Bladder microvascular endothelial cell (primary cell): Measurements from ENCODE around the gene KIFBP. TPM values are rescaled to one million over a fixed set of nuclear protein-coding genes. Genes with fewer than 3 reads are reported as not detected.

Experiments
- total RNA-seq: library from RNA; depleted of rRNA; stranded (reverse); fragments of >200 nt; gene quantifications from 2 replicates; pipeline ENCODE4 v1.2.3, GENCODE V29; 2014

KIFBP gene, protein sequence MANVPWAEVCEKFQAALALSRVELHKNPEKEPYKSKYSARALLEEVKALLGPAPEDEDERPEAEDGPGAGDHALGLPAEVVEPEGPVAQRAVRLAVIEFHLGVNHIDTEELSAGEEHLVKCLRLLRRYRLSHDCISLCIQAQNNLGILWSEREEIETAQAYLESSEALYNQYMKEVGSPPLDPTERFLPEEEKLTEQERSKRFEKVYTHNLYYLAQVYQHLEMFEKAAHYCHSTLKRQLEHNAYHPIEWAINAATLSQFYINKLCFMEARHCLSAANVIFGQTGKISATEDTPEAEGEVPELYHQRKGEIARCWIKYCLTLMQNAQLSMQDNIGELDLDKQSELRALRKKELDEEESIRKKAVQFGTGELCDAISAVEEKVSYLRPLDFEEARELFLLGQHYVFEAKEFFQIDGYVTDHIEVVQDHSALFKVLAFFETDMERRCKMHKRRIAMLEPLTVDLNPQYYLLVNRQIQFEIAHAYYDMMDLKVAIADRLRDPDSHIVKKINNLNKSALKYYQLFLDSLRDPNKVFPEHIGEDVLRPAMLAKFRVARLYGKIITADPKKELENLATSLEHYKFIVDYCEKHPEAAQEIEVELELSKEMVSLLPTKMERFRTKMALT
- total RNA-seq, result 31.2 and 50.4 TPM in 2 replicates

DNA sequence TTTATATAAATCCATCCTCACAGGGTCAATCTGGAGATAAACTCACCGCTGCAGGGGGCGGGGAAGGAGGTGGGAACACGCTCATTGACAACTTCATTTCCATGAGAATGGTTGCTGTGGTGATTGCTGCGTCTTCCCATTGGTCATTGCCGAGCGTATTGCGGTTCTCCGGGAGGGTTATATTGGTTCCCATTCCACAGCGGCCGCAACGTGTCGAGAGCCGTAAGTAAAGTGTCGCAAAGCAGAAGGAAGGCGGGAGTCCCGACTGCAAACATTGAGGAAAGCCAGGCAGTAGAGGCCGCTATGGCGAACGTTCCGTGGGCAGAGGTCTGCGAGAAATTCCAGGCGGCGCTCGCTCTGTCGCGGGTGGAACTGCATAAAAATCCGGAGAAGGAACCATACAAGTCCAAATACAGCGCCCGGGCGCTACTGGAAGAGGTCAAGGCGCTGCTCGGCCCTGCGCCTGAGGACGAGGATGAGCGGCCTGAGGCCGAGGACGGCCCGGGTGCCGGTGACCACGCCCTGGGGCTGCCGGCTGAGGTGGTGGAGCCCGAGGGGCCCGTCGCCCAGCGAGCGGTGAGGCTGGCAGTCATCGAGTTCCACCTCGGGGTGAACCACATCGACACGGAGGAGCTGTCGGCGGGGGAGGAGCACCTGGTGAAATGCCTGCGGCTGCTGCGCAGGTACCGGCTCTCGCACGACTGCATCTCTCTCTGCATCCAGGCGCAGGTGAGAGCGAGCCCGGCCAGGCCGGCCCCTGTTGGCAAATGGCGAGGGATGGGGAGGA, at the start of gene KIFBP:
KIFBP (plus strand) TSS at position 274 of the 787 bp plus-strand sequence; CDS start at position 304, 30 bp downstream.

DNA sequence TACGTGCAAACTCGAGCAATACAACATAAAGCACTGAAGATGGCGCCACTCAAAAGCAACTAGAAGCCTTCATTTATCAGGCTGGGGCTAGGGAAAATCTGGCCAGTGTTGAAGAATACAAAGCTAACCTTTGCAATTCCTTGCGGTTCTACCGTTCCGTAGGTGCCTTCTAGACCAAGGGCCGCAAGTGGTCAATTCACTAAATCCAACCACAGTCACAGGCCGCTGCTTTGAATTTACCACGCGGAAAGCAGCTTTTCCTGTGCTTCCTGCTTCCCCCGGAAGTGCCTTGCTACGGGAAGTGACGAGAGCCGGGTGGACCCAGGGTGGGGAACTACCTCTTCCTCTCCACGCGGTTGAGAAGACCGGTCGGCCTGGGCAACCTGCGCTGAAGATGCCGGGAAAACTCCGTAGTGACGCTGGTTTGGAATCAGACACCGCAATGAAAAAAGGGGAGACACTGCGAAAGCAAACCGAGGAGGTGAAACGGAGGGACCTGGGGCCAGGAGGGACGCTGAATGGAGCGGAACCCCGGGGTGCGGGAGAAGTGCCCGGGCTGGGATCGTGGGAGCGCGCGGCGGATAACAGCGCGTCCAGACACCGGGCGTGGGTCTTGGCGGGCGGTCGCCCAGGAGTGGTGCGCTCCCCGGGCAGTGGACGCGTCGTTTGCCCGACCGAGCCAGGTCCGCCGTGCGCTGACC, 32.6 kb upstream of the KIFBP start, which contains the start of gene DDX21:
DDX21 (plus strand) TSS at position 339 of the 701 bp plus-strand sequence; CDS start at position 395, 56 bp downstream.

Other genes starting within 250 kb of the KIFBP start
- gene STOX1, start 161.3 kb upstream of the KIFBP start, total RNA-seq, result 0.19 and 0.32 TPM in 2 replicates
- 32.2 and 38.6 TPM in 2 replicates for gene DDX50, start 87.5 kb upstream of the KIFBP start, total RNA-seq
- gene DDX21, start 32.6 kb upstream of the KIFBP start, total RNA-seq, result 46.5 and 99.9 TPM in 2 replicates
- 311 and 523 TPM in 2 replicates for gene SRGN, start 99.3 kb downstream of the KIFBP start, total RNA-seq
- 28.5 and 38.0 TPM in 2 replicates for gene VPS26A, start 135.4 kb downstream of the KIFBP start, total RNA-seq
- 18.1 and 30.3 TPM in 2 replicates for gene SUPV3L1, start 191.4 kb downstream of the KIFBP start, total RNA-seq
- gene HKDC1, start 231.5 kb downstream of the KIFBP start, total RNA-seq, result 0.06 and 0.16 TPM in 2 replicates